Dendritic cell treated with granulocyte-macrophage colony-stimulating factor and Interleukin-4, amounts not matched to agents 40 ng/mL and 50 ng/mL, for 4 days (primary cell): ENCODE measurements around the gene ARAP1.

Experiments used
- H3K27ac Mint-ChIP-seq: one replicate; pipeline ENCODE4 v1.8.0; 2022; ENCODE audit warnings: mild to moderate bottlenecking, mixed read lengths
- H3K27me3 Mint-ChIP-seq: one replicate; pipeline ENCODE4 v1.8.0; 2022; ENCODE audit warnings: mild to moderate bottlenecking, mixed read lengths
- H3K36me3 Mint-ChIP-seq: one replicate; pipeline ENCODE4 v1.8.0; 2022; ENCODE audit warnings: low read depth, mixed read lengths
- H3K4me1 Mint-ChIP-seq: one replicate; pipeline ENCODE4 v1.8.0; 2022; ENCODE audit warnings: low read depth, mixed read lengths
- H3K4me3 Mint-ChIP-seq: one replicate; pipeline ENCODE4 v1.8.0; 2022; ENCODE audit warnings: mild to moderate bottlenecking, moderate library complexity, mixed read lengths
- H3K9me3 Mint-ChIP-seq: one replicate; pipeline ENCODE4 v1.8.0; 2022; ENCODE audit warnings: mixed read lengths
- intact Hi-C: fragments of 100-400 bp; cut with micrococcal nuclease; formaldehyde crosslinking; loops from one replicate; pipeline ENCODE4 v1.15.0; 2022

The ARAP1 gene

GRCh38 chr11:72712841-72713240 is 39.4 kb downstream of the ARAP1 start:
- peaks cover 100% of the 10 kb centered on the region for H3K36me3 Mint-ChIP-seq
- H3K9me3 Mint-ChIP-seq: no peaks in the 10 kb centered on the region
- intact Hi-C loops: no loop called here
- peaks cover 97% of the 10 kb centered on the region for H3K4me1 Mint-ChIP-seq
- H3K27me3 Mint-ChIP-seq: no peaks in the 10 kb centered on the region
- peak overlapping the region; percentile 64 for H3K4me3 Mint-ChIP-seq
- H3K27ac Mint-ChIP-seq: peak overlapping the region; percentile 84

GRCh38 chr11:72712168-72712751 is 39.9 kb downstream of the ARAP1 start:
- intact Hi-C loops: no loop called here
- H3K9me3 Mint-ChIP-seq: no peaks in the 10 kb centered on the region
- peaks cover 100% of the 10 kb centered on the region for H3K36me3 Mint-ChIP-seq
- H3K27ac Mint-ChIP-seq: peak overlapping the region; percentile 84
- H3K27me3 Mint-ChIP-seq: no peaks in the 10 kb centered on the region
- peak overlapping the region; percentile 64 for H3K4me3 Mint-ChIP-seq
- H3K4me1 Mint-ChIP-seq: peaks cover 97% of the 10 kb centered on the region

GRCh38 chr11:72711141-72711540 is 41.1 kb downstream of the ARAP1 start:
- intact Hi-C loops: no loop called here
- H3K9me3 Mint-ChIP-seq: no peaks in the 10 kb centered on the region
- peaks cover 97% of the 10 kb centered on the region for H3K4me1 Mint-ChIP-seq
- H3K27ac Mint-ChIP-seq: no peak overlapping the region
- peaks cover 100% of the 10 kb centered on the region for H3K36me3 Mint-ChIP-seq
- no peaks in the 10 kb centered on the region for H3K27me3 Mint-ChIP-seq
- no peak overlapping the region for H3K4me3 Mint-ChIP-seq

GRCh38 chr11:72710278-72710677 is 41.9 kb downstream of the ARAP1 start:
- no peaks in the 10 kb centered on the region for H3K27me3 Mint-ChIP-seq
- H3K4me1 Mint-ChIP-seq: peaks cover 95% of the 10 kb centered on the region
- no peaks in the 10 kb centered on the region for H3K9me3 Mint-ChIP-seq
- H3K36me3 Mint-ChIP-seq: peaks cover 100% of the 10 kb centered on the region
- no peak overlapping the region for H3K27ac Mint-ChIP-seq
- intact Hi-C loops: no loop called here
- no peak overlapping the region for H3K4me3 Mint-ChIP-seq

- Mint-ChIP-seq H3K27me3 (no peaks in the 10 kb centered on the region), H3K36me3 (peaks cover 100% of the 10 kb centered on the region), H3K4me1 (peaks cover 89% of the 10 kb centered on the region), H3K9me3 (no peaks in the 10 kb centered on the region), H3K4me3 (no peak overlapping the region), H3K27ac (peak overlapping the region; percentile 21)
- intact Hi-C loops: no loop called here
Measured at GRCh38 chr11:72709478-72710238, 42.5 kb downstream of the ARAP1 start.

- Mint-ChIP-seq H3K27ac (peak overlapping the region; percentile 18), H3K36me3 (peaks cover 100% of the 10 kb centered on the region), H3K4me3 (no peak overlapping the region), H3K4me1 (peaks cover 63% of the 10 kb centered on the region), H3K27me3 (no peaks in the 10 kb centered on the region), H3K9me3 (no peaks in the 10 kb centered on the region)
- intact Hi-C loops: no loop called here
Measured at GRCh38 chr11:72707032-72707431, 45.2 kb downstream of the ARAP1 start.

- Mint-ChIP-seq H3K36me3 (peaks cover 100% of the 10 kb centered on the region), H3K9me3 (no peaks in the 10 kb centered on the region), H3K27me3 (no peaks in the 10 kb centered on the region), H3K27ac (peak overlapping the region; percentile 18), H3K4me3 (no peak overlapping the region), H3K4me1 (peaks cover 58% of the 10 kb centered on the region)
- intact Hi-C loops: no loop called here
Measured at GRCh38 chr11:72706579-72706978, 45.6 kb downstream of the ARAP1 start.

GRCh38 chr11:72705442-72706365 is 46.5 kb downstream of the ARAP1 start:
- Mint-ChIP-seq H3K4me1 (peaks cover 51% of the 10 kb centered on the region), H3K9me3 (no peaks in the 10 kb centered on the region), H3K36me3 (peaks cover 100% of the 10 kb centered on the region), H3K27ac (peak overlapping the region; percentile 18), H3K27me3 (no peaks in the 10 kb centered on the region), H3K4me3 (no peak overlapping the region)
- intact Hi-C loops: no loop called here

- intact Hi-C loops: no loop called here
- Mint-ChIP-seq H3K9me3 (no peaks in the 10 kb centered on the region), H3K27me3 (no peaks in the 10 kb centered on the region), H3K4me1 (peaks cover 43% of the 10 kb centered on the region), H3K27ac (no peak overlapping the region), H3K4me3 (no peak overlapping the region), H3K36me3 (peaks cover 100% of the 10 kb centered on the region)
Measured at GRCh38 chr11:72704783-72705265, 47.4 kb downstream of the ARAP1 start.

GRCh38 chr11:72704028-72704782 is 48.0 kb downstream of the ARAP1 start:
- Mint-ChIP-seq H3K36me3 (peaks cover 100% of the 10 kb centered on the region), H3K27ac (no peak overlapping the region), H3K4me3 (no peak overlapping the region), H3K27me3 (no peaks in the 10 kb centered on the region), H3K9me3 (no peaks in the 10 kb centered on the region), H3K4me1 (peaks cover 37% of the 10 kb centered on the region)
- intact Hi-C loops: no loop called here

GRCh38 chr11:72703267-72704008 is 48.8 kb downstream of the ARAP1 start:
- Mint-ChIP-seq H3K4me1 (peaks cover 30% of the 10 kb centered on the region), H3K27me3 (no peaks in the 10 kb centered on the region), H3K9me3 (no peaks in the 10 kb centered on the region), H3K4me3 (no peak overlapping the region), H3K36me3 (peaks cover 100% of the 10 kb centered on the region), H3K27ac (no peak overlapping the region)
- intact Hi-C loops: no loop called here

GRCh38 chr11:72702577-72703241 is 49.5 kb downstream of the ARAP1 start:
- Mint-ChIP-seq H3K9me3 (no peaks in the 10 kb centered on the region), H3K4me1 (peaks cover 22% of the 10 kb centered on the region), H3K27ac (no peak overlapping the region), H3K27me3 (no peaks in the 10 kb centered on the region), H3K4me3 (no peak overlapping the region), H3K36me3 (peaks cover 100% of the 10 kb centered on the region)
- intact Hi-C loops: no loop called here
